ENCODE data around the gene TBCK.

DNA sequence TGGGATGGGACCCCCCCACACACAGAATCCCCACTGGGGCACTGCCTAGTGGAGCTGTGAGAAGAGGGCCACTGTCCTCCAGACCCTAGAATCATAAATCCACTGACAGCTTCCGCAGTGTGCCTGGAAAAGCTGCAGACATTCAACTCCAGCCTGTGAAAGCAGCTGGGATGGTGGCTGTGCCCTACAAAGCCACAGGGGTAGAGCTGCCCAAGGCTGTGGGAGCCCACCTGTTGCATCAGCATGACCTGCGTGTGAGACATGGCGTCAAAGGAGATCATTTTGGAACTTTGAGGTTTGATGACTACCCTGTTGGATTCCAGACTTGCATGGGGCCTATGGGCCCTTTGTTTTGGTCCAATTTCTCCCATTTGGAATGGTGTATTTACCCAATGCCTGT, 22.7 kb upstream of the TBCK start:
- no peak for TF ChIP-seq YY1 (IDR thresholded peaks at IDR 0.05; ENCODE audit: low read depth)
- TF ChIP-seq, protein P1, sequence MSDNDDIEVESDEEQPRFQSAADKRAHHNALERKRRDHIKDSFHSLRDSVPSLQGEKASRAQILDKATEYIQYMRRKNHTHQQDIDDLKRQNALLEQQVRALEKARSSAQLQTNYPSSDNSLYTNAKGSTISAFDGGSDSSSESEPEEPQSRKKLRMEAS (IDR thresholded peaks at IDR 0.05), result no peak
- TF ChIP-seq, protein P2, sequence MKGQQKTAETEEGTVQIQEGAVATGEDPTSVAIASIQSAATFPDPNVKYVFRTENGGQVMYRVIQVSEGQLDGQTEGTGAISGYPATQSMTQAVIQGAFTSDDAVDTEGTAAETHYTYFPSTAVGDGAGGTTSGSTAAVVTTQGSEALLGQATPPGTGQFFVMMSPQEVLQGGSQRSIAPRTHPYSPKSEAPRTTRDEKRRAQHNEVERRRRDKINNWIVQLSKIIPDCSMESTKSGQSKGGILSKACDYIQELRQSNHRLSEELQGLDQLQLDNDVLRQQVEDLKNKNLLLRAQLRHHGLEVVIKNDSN (IDR thresholded peaks at IDR 0.05), result no peak
- no peak for TF ChIP-seq TCF12 (IDR thresholded peaks at IDR 0.05; ENCODE audit: low read depth)
- no peak for TF ChIP-seq CEBPB (IDR thresholded peaks at IDR 0.05)
- no peak for TF ChIP-seq EP300 (IDR thresholded peaks at IDR 0.05; ENCODE audit: borderline replicate concordance)
- TF ChIP-seq RAD21 (IDR thresholded peaks at IDR 0.05; ENCODE audit: low read depth), result no peak

Data from Ishikawa (cell line).